Cardiac fibroblast (primary cell): ENCODE measurements around the gene RTP5.

Experiments
- DNase-seq, 2 donors: peaks; one replicate each; pipeline versions ENCODE4 v3.0.0 to v3.0.0-alpha.2; 2010; ENCODE audit warnings: low read depth in 2 of 2
- H3K4me3 ChIP-seq, 2 donors: replicated peaks in 1 of 2; 1 replicate in 1 of 2; 2 replicates in 1 of 2; pipeline ENCODE4 v1.5.1; 2011; ENCODE audit warnings: low read depth in 2 of 2, low read length in 2 of 2, mild to moderate bottlenecking in 2 of 2, moderate library complexity in 1 of 2
- CTCF ChIP-seq: IDR thresholded peaks from one replicate; pipeline ENCODE4 v1.5.1; 2011; ENCODE audit warnings: low read depth, mild to moderate bottlenecking, low read length, inconsistent platforms

Gene RTP5

DNA sequence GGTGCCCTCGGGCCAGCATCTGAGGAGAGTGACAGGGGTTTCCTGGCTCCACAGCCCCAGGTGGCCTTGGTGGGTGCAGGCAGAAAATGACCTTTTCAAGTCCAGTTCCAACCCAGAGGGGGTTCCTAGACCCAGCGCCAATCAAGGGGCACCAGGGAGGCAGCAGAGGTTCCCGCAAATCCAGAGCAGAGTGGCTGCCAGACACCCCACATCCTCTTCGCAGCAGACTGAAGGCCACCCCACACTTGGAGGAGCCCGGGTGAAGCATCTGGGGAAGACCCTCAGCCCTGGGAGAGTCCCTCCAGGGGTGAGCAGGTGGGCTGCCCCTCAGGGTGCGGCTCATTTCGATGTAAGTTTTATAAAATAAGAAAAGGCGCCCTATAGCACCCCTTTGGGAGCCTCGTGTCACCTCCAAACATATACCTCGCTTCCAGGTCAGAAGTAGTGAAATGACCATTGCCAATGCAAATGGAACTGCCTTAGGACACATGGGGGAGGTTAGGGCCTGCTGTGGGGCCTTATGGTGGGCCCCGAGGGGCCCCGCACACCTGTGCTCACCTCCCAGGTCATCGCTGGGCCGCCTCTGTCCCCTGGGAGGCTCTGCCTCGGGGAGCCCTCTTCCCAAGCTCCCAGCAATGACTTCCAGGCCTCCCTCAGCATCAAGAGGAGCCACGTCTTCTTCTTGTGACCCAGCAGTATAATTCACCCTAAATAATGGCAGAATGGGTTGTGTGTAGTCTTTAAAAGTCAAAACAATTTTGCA is 11.0 kb downstream of the RTP5 start:
- TF ChIP-seq CTCF = no peak
- DNase-seq = no peak
- peak overlapping the region; percentile 72 to 74 for H3K4me3 ChIP-seq

DNA sequence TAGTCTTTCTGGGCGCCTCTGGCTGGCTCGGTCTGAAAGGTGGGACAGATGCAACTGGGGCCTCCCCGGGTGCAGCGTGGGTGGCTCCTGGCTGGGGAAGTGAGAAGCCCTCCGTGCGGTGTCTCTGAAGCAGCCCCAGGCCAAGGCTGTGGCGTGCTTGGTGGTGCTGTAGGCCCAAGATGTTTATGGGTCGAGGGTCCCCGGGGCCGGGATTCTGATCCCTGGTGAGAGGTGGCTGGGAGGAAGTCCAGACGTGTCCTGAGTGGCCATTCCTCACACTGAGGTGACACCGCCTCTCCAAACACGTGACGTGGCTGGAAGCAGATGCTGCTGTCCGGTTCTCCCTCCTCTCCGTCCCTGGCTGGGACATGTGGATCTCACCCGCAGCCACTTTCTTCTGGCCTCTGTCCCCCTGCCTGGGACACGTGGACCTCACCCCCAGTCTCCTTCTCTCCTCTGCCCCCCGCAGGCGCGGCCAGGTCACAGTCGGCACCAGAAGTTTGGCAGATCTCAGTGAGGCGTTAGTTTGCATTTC is 12.6 kb downstream of the RTP5 start:
- no peak for DNase-seq
- TF ChIP-seq CTCF = no peak
- H3K4me3 ChIP-seq = peak overlapping the region in 1 of 2 donors; percentile 28

- no peak for DNase-seq
- no peak for TF ChIP-seq CTCF
- H3K4me3 ChIP-seq = no peak overlapping the region
Observed at GRCh38 chr2:241884951-241885290, 15.4 kb downstream of the RTP5 start.

GRCh38 chr2:241885291-241885945 is 15.9 kb downstream of the RTP5 start:
- no peak for TF ChIP-seq CTCF
- DNase-seq = no peak
- H3K4me3 ChIP-seq = no peak overlapping the region

DNA sequence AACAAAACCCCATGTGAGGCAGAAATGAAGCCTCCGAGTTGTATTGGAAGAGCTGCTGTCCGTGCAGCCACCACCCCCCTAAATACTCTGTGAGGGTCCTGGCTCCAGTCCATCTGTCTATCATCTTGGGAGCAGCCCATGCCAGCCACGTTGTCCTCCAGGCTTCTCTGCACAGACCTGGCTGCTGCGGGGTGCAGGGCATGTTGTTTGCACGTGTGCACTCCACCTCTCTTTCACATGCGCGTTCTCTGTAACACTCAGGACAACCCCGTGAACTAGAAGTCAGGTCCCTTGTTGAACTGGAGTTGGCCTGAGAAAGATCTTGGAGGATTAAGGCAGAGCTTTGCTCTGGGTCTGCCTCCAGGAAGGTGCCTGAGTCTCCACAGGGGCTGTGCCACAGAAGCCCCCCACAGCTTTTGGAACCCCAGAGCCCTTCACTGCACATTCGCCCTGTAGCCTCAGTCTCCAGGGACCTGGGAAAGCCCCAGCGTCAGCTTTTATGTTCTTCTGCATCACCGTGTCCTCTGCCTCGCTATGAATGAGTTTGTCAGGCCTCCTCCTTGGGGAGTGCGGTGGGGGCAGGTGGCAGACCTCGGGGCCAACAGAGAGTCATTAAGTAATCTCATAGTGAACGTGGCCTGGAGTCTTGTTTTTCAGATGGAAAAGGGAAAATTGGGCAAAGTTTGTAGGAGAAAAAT is 16.6 kb downstream of the RTP5 start:
- no peak for DNase-seq
- H3K4me3 ChIP-seq = no peak overlapping the region
- TF ChIP-seq CTCF = no peak

DNA sequence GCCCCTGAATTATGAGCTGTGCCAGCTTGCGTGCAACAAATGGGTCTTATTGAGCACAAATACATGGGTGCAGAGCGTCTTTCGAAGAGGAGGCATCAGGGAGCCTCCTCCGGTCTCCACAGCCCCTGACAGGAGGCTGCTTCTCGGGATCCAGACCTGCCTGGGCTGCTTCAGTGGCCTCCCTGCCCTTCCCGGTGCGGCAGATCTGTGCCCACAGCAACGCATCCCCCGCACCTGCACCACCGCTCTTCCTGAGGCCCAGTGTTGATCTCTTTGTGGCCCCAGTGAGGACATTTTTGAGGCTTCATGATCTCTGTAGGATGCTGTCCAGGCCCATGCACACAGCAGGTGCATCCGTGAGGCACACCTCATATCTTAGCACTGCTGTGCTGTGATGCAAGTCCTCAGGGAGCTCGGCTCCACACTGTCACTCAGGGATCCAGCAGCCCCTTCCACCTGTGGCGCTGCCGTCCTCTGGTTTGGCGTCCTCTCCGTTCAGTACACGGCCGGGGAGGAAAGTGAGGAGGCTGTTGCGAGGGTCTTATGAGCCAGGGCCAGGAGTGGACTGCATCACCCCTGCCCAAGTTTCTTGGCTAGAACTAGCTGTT is 17.4 kb downstream of the RTP5 start:
- no peak for DNase-seq
- no peak for TF ChIP-seq CTCF
- no peak overlapping the region for H3K4me3 ChIP-seq
